CD14-positive monocyte (primary cell): ENCODE measurements around the gene BICD1. TPM values are rescaled to one million over a fixed set of nuclear protein-coding genes. Genes with fewer than 3 reads are reported as not detected.
"Not testable (repeated sequence)": the region's sequence is repeated elsewhere in the genome, so short reads cannot be mapped to it uniquely, and the experiment has no call there.

Experiments used
- DNase-seq, 3 donors: peaks; one replicate each; pipeline ENCODE4 v3.0.0-alpha.2; 2011 to 2022
- H2AFZ ChIP-seq: 2 replicates; pipeline ENCODE4 v1.6.0; 2012; ENCODE audit warnings: mild to moderate bottlenecking, low read depth, low read length, inconsistent platforms; ENCODE audit not compliant: insufficient read depth, poor library complexity, severe bottlenecking
- H3K27ac ChIP-seq, 2 donors: 1 replicate in 1 of 2; 2 replicates in 1 of 2; pipeline ENCODE4 v1.5.1; 2012 to 2013; ENCODE audit warnings: low read length in 2 of 2, control low read depth in 1 of 2, inconsistent platforms in 1 of 2, low read depth in 1 of 2, mild to moderate bottlenecking in 1 of 2
- H3K27me3 ChIP-seq, 2 donors: one replicate each; pipeline versions ENCODE4 v1.6.0 to v1.6.1; 2011 to 2013; ENCODE audit warnings: low read length in 2 of 2; ENCODE audit not compliant: control insufficient read depth in 2 of 2, insufficient read depth in 2 of 2
- H3K36me3 ChIP-seq, 2 donors: replicated peaks in 1 of 2; 1 replicate in 1 of 2; 2 replicates in 1 of 2; pipeline versions ENCODE4 v1.5.1 to v1.6.1; 2012 to 2013; ENCODE audit warnings: low read length in 2 of 2, control low read depth in 1 of 2, inconsistent platforms in 1 of 2, mild to moderate bottlenecking in 1 of 2; ENCODE audit not compliant: insufficient read depth in 2 of 2, control insufficient read depth in 1 of 2
- H3K4me1 ChIP-seq, 2 donors: 1 replicate in 1 of 2; 2 replicates in 1 of 2; pipeline versions ENCODE4 v1.5.1 to v1.6.1; 2012 to 2013; ENCODE audit warnings: low read length in 2 of 2, control low read depth in 1 of 2, inconsistent platforms in 1 of 2, mild to moderate bottlenecking in 1 of 2, moderate library complexity in 1 of 2; ENCODE audit not compliant: insufficient read depth in 2 of 2, control insufficient read depth in 1 of 2
- H3K4me2 ChIP-seq: replicated peaks from 2 replicates; pipeline ENCODE3; 2012; ENCODE audit warnings: low read length, moderate library complexity, mild to moderate bottlenecking; ENCODE audit not compliant: poor library complexity, severe bottlenecking; ENCODE audit errors: extremely low read depth
- H3K4me3 ChIP-seq, 3 experiments: fragments of 200-600 bp in 1 of 3; sonication (generic) in 1 of 3; replicated peaks in 1 of 3; 1 replicate in 2 of 3; 2 replicates in 1 of 3; pipeline ENCODE4 v1.5.1; 2011 to 2013; ENCODE audit warnings: low read length in 3 of 3, mild to moderate bottlenecking in 3 of 3, control low read depth in 2 of 3, low read depth in 2 of 3, inconsistent platforms in 1 of 3, moderate library complexity in 1 of 3
- H3K79me2 ChIP-seq: 2 replicates; pipeline ENCODE4 v1.6.0; 2012; ENCODE audit warnings: mild to moderate bottlenecking, control low read depth, inconsistent platforms, low read length, moderate library complexity; ENCODE audit not compliant: insufficient read depth
- H3K9ac ChIP-seq: 2 replicates; pipeline ENCODE4 v1.6.0; 2017; ENCODE audit warnings: low read length, mild to moderate bottlenecking; ENCODE audit not compliant: insufficient read depth, poor library complexity, severe bottlenecking
- H3K9me3 ChIP-seq, 2 donors: replicated peaks in 1 of 2; 1 replicate in 1 of 2; 2 replicates in 1 of 2; pipeline versions ENCODE4 v1.5.1 to v1.6.1; 2012 to 2013; ENCODE audit warnings: low read length in 2 of 2, control low read depth in 1 of 2; ENCODE audit not compliant: control insufficient read depth in 1 of 2, insufficient read depth in 1 of 2
- H4K20me1 ChIP-seq: 2 replicates; pipeline ENCODE4 v1.6.0; 2012; ENCODE audit warnings: mild to moderate bottlenecking, low read length, control low read depth, moderate library complexity; ENCODE audit not compliant: insufficient read depth
- H3K27ac Mint-ChIP-seq, 7 donors: one replicate each; pipeline ENCODE4 v1.8.0; 2020; ENCODE audit warnings: mild to moderate bottlenecking in 7 of 7, mixed read lengths in 7 of 7, moderate library complexity in 6 of 7, inconsistent platforms in 2 of 7
- H3K27me3 Mint-ChIP-seq, 3 donors: one replicate each; pipeline ENCODE4 v1.8.0; 2021 to 2022; ENCODE audit warnings: low read depth in 3 of 3, mild to moderate bottlenecking in 3 of 3, mixed read lengths in 3 of 3, moderate library complexity in 3 of 3, inconsistent platforms in 1 of 3
- H3K36me3 Mint-ChIP-seq, 2 donors: one replicate each; pipeline ENCODE4 v1.8.0; 2020; ENCODE audit warnings: mixed read lengths in 2 of 2, inconsistent platforms in 1 of 2, mild to moderate bottlenecking in 1 of 2
- H3K4me1 Mint-ChIP-seq: one replicate; pipeline ENCODE4 v1.8.0; 2020; ENCODE audit warnings: mild to moderate bottlenecking, mixed read lengths
- H3K4me3 Mint-ChIP-seq, 2 donors: one replicate each; pipeline ENCODE4 v1.8.0; 2020; ENCODE audit warnings: mild to moderate bottlenecking in 2 of 2, mixed read lengths in 2 of 2, moderate library complexity in 1 of 2
- H3K9me3 Mint-ChIP-seq, 7 donors: one replicate each; pipeline ENCODE4 v1.8.0; 2020 to 2022; ENCODE audit warnings: mixed read lengths in 7 of 7, mild to moderate bottlenecking in 6 of 7, moderate library complexity in 6 of 7, inconsistent platforms in 2 of 7
- WGBS: methylation state at CpG from one replicate; pipeline ENCODE4 v1.1.5; 2013; ENCODE audit warnings: missing lambda C conversion rate; ENCODE audit not compliant: insufficient coverage; 5-methylcytosine and 5-hydroxymethylcytosine counted together
- intact Hi-C, 2 donors: fragments of 100-400 bp; cut with micrococcal nuclease; formaldehyde crosslinking; loops; one replicate each; pipeline versions ENCODE4 v1.15.0 to v1.15.1; 2023
- polyA plus RNA-seq, 3 donors: library from polyadenylated mRNA; depleted of rRNA in 1 of 3; unstranded in 2 of 3; stranded (reverse) in 1 of 3; fragments of 300-500 nt in 2 of 3; fragments of >200 nt in 1 of 3; fragmentation: Illumina TruSeq in 2 of 3; gene quantifications; 1 replicate in 2 of 3; 2 replicates in 1 of 3; pipeline ENCODE4 v1.2.3, GENCODE V29; 2012 to 2021
- TF ChIP-seq, protein P1 (sequence below): fragments of 200-600 bp; IDR thresholded peaks from one replicate; pipeline ENCODE4 v1.8.0; 2022; ENCODE audit warnings: antibody characterized with exemption, mild to moderate bottlenecking

Gene BICD1
- polyA plus RNA-seq, 3 donors, result 0.55 to 2.1 (median 1.6) TPM

DNA sequence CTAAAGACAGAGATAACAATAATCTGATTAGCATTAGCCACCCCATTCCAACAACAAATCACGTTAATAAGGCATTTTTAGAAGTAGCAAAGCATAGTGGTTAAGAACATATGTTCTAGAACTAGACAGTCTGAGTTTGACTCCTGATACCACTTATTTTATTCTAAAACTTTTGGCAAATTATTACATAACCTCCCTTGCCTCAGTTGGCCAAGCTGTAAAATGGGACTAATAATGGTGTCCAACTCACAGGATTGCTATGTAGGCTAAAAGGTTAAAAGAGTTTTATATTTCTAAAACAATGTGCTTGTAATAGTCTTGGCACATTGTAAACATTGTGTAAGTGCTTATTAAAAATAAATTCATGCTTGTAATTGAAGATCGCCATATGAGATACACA lies 168.0 kb downstream of the BICD1 start:
- H3K79me2 ChIP-seq, result no peaks in the 10 kb centered on the region
- no peaks in the 10 kb centered on the region for H3K36me3 ChIP-seq
- no peaks in the 10 kb centered on the region for H3K27me3 ChIP-seq
- no peaks in the 10 kb centered on the region for H4K20me1 ChIP-seq
- no peak overlapping the region for H3K4me3 ChIP-seq
- TF ChIP-seq, protein P1, sequence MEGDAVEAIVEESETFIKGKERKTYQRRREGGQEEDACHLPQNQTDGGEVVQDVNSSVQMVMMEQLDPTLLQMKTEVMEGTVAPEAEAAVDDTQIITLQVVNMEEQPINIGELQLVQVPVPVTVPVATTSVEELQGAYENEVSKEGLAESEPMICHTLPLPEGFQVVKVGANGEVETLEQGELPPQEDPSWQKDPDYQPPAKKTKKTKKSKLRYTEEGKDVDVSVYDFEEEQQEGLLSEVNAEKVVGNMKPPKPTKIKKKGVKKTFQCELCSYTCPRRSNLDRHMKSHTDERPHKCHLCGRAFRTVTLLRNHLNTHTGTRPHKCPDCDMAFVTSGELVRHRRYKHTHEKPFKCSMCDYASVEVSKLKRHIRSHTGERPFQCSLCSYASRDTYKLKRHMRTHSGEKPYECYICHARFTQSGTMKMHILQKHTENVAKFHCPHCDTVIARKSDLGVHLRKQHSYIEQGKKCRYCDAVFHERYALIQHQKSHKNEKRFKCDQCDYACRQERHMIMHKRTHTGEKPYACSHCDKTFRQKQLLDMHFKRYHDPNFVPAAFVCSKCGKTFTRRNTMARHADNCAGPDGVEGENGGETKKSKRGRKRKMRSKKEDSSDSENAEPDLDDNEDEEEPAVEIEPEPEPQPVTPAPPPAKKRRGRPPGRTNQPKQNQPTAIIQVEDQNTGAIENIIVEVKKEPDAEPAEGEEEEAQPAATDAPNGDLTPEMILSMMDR, result no peak
- H3K4me1 ChIP-seq, result no peaks in the 10 kb centered on the region
- H3K9me3 ChIP-seq, result no peaks in the 10 kb centered on the region
- H2AFZ ChIP-seq, result no peak overlapping the region
- Mint-ChIP-seq H3K9me3 (peaks cover 0 to 5% (median 2%) of the 10 kb centered on the region in 7 donors), H3K27me3 (peaks cover 0 to 2% (median 0%) of the 10 kb centered on the region in 3 donors), H3K4me1 (peaks cover 13% of the 10 kb centered on the region), H3K4me3 (no peak overlapping the region), H3K36me3 (no peaks in the 10 kb centered on the region), H3K27ac (no peak overlapping the region)
- no peak overlapping the region for H3K9ac ChIP-seq
- no peak overlapping the region for H3K4me2 ChIP-seq
- DNase-seq, result no peak
- no peak overlapping the region for H3K27ac ChIP-seq
- intact Hi-C loops, result no loop called here
- WGBS, result no CpG with 5 or more reads among the region's 2 CpGs

DNA sequence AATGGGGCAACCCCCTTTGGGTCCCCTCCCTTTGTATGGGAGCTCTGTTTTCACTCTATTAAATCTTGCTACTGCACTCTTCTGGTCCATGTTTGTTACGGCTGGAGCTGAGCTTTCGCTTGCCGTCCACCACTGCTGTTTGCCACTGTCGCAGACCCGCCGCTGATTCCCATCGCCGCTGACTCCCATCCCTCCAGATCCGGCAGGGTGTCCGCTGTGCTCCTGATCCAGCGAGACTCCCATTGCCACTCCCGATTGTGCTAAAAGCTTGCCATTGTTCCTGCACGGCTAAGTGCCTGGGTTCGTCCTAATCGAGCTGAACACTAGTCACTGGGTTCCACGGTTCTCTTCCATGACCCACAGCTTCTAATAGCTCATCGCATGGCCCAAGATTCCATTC lies 168.9 kb downstream of the BICD1 start:
- H3K4me3 ChIP-seq, H3K36me3 ChIP-seq, H3K9me3 Mint-ChIP-seq, intact Hi-C loops, H3K4me1 ChIP-seq, H3K27ac Mint-ChIP-seq, H3K79me2 ChIP-seq, H3K27me3 Mint-ChIP-seq, H3K27me3 ChIP-seq, H3K4me2 ChIP-seq, H3K36me3 Mint-ChIP-seq, H3K27ac ChIP-seq, H2AFZ ChIP-seq, H3K9me3 ChIP-seq, DNase-seq, H4K20me1 ChIP-seq, H3K4me3 Mint-ChIP-seq, H3K9ac ChIP-seq: not testable (repeated sequence)
- peaks cover 13% of the 10 kb centered on the region for H3K4me1 Mint-ChIP-seq
- WGBS, result 100% methylated on average over 17 of the region's 17 CpGs
